ENCODE data around the gene SH3PXD2B.

Gene SH3PXD2B

GRCh38 chr5:172435362-172436077, 18.8 kb downstream of the SH3PXD2B start:
- CTCF ChIA-PET: no interaction called here
- peak overlapping the region; percentile 63; the same call in 1 of the 2 replicates for H3K27ac ChIP-seq
- POLR2A ChIA-PET (ENCODE audit: low non-redundant PET): interaction anchor here (0.7 kb wide), 1 partner anchor 1029 kb away, joined by 4 read pairs; no protein-coding TSS in a partner anchor
- no peak for TF ChIP-seq CTCF (conservative IDR thresholded peaks at IDR 0.05; ENCODE audit: low read depth)
- no peak for DNase-seq (ENCODE audit: low spot score)

- no peak overlapping the region for H3K27ac ChIP-seq
- CTCF ChIA-PET: interaction anchor here (0.6 kb wide), 1 partner anchor 18 kb away, joined by 5 read pairs; no protein-coding TSS in a partner anchor
Measured at GRCh38 chr5:172434251-172434650, 20.1 kb downstream of the SH3PXD2B start.

GRCh38 chr5:172433513-172433912, 20.8 kb downstream of the SH3PXD2B start:
- POLR2A ChIA-PET (ENCODE audit: low non-redundant PET): no interaction called here
- TF ChIP-seq CTCF (conservative IDR thresholded peaks at IDR 0.05; ENCODE audit: low read depth): no peak
- DNase-seq (ENCODE audit: low spot score): no peak
- CTCF ChIA-PET: no interaction called here
- H3K27ac ChIP-seq: no peak overlapping the region

More at GRCh38 chr5:172434251-172434650, 20.1 kb downstream of the SH3PXD2B start:
- no peak for DNase-seq (ENCODE audit: low spot score)
- TF ChIP-seq CTCF (conservative IDR thresholded peaks at IDR 0.05; ENCODE audit: low read depth): no peak
- POLR2A ChIA-PET (ENCODE audit: low non-redundant PET): no interaction called here

- POLR2A ChIA-PET (ENCODE audit: low non-redundant PET): no interaction called here
- CTCF ChIA-PET: no interaction called here
- no peak for DNase-seq (ENCODE audit: low spot score)
- no peak overlapping the region for H3K27ac ChIP-seq
- TF ChIP-seq CTCF (conservative IDR thresholded peaks at IDR 0.05; ENCODE audit: low read depth): no peak
Measured at GRCh38 chr5:172433071-172433470, 21.3 kb downstream of the SH3PXD2B start.

- no peak for DNase-seq (ENCODE audit: low spot score)
- ChIA-PET POLR2A (ENCODE audit: low non-redundant PET) (no interaction called here), CTCF (no interaction called here)
- H3K27ac ChIP-seq: peak overlapping the region; percentile 8; the same call in 1 of the 2 replicates
- no peak for TF ChIP-seq CTCF (conservative IDR thresholded peaks at IDR 0.05; ENCODE audit: low read depth)
Measured at GRCh38 chr5:172430354-172430753, 24.0 kb downstream of the SH3PXD2B start.

GRCh38 chr5:172429201-172429940, 25.0 kb downstream of the SH3PXD2B start:
- ChIA-PET POLR2A (ENCODE audit: low non-redundant PET) (no interaction called here), CTCF (interaction anchor here (0.7 kb wide), 1 partner anchor 55 kb away, joined by 3 read pairs; no protein-coding TSS in a partner anchor)
- no peak for DNase-seq (ENCODE audit: low spot score)
- no peak for TF ChIP-seq CTCF (conservative IDR thresholded peaks at IDR 0.05; ENCODE audit: low read depth)
- peak overlapping the region; percentile 58 for H3K27ac ChIP-seq

Measured in RWPE1 (cell line).